Measurements from ENCODE around the gene TBC1D13. TPM values are rescaled to one million over a fixed set of nuclear protein-coding genes. Genes with fewer than 3 reads are reported as not detected.

Gene TBC1D13
- total and polyA plus RNA-seq, 9 donors: 10.7 to 32.2 (median 26.3) TPM

DNA sequence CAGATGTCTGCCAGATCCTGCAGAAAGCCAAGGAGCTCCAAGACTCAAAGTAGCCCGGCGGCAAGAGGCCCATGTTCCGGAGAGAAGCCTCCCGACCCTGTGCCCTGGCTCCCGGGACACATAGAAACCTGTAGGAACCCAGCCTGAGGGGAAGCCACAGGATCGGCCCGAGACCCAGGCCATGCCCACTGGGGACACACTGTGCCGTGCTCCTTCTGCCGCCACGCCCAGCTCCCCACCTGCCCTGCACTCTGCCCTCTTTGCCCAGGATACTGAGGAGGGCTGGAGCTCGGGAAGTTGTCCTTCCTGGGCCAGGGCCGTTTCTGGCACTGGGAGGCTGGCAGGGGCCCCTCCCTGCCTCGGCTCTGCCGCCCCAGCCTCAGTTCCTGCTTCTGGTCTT is 20.8 kb downstream of the TBC1D13 start:
- no peaks in the 10 kb centered on the region for H3K27me3 ChIP-seq
- H3K27ac ChIP-seq: no peak overlapping the region
- no peaks in the 10 kb centered on the region for H3K4me1 ChIP-seq (ENCODE audit: insufficient read depth)
- no peak overlapping the region for H3K4me3 ChIP-seq
- no peaks in the 10 kb centered on the region for H3K9me3 ChIP-seq
- intact Hi-C loops (cut with DNase I): no loop called here
- no peaks in the 10 kb centered on the region for H3K36me3 ChIP-seq
- WGBS, 3 donors: 81 to 94% (median 86%) methylated on average over 11 to 14 of the region's 14 CpGs
- no peak for DNase-seq
- TF ChIP-seq POLR2A (IDR thresholded peaks at IDR 0.05) (no peak), EP300 (IDR thresholded peaks at IDR 0.05) (no peak)
- TF ChIP-seq, protein P1, sequence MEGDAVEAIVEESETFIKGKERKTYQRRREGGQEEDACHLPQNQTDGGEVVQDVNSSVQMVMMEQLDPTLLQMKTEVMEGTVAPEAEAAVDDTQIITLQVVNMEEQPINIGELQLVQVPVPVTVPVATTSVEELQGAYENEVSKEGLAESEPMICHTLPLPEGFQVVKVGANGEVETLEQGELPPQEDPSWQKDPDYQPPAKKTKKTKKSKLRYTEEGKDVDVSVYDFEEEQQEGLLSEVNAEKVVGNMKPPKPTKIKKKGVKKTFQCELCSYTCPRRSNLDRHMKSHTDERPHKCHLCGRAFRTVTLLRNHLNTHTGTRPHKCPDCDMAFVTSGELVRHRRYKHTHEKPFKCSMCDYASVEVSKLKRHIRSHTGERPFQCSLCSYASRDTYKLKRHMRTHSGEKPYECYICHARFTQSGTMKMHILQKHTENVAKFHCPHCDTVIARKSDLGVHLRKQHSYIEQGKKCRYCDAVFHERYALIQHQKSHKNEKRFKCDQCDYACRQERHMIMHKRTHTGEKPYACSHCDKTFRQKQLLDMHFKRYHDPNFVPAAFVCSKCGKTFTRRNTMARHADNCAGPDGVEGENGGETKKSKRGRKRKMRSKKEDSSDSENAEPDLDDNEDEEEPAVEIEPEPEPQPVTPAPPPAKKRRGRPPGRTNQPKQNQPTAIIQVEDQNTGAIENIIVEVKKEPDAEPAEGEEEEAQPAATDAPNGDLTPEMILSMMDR (IDR thresholded peaks at IDR 0.05): no peak

DNA sequence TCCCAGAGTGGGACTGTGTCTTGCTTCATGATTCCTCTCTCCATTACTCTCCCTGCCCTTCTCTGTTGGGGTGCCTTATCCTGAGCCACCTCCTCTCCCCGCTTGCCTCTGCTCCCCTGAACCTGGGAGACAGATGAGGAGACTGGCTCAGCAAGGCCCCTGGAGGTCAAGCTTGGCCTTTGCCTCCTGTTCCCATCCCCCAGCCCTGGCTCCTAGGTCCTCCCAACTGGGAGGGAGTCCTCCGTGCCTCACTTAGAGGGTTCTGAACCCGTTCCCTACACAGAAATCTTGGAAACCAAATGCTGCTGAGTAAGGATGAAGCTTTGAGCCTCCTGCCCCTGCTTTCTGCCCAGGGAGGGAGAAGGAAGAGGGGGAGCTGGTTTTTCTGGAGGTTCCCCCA is 21.5 kb downstream of the TBC1D13 start:
- DNase-seq: no peak
- H3K36me3 ChIP-seq: no peaks in the 10 kb centered on the region
- intact Hi-C loops (cut with DNase I): no loop called here
- H3K4me1 ChIP-seq (ENCODE audit: insufficient read depth): no peaks in the 10 kb centered on the region
- H3K27ac ChIP-seq: no peak overlapping the region
- no peaks in the 10 kb centered on the region for H3K27me3 ChIP-seq
- TF ChIP-seq, protein P1 (IDR thresholded peaks at IDR 0.05): no peak
- TF ChIP-seq POLR2A (IDR thresholded peaks at IDR 0.05) (no peak), EP300 (IDR thresholded peaks at IDR 0.05) (no peak)
- WGBS, 3 donors: 88 to 96% (median 90%) methylated on average over 3 of the region's 3 CpGs
- no peaks in the 10 kb centered on the region for H3K9me3 ChIP-seq
- H3K4me3 ChIP-seq: no peak overlapping the region

DNA sequence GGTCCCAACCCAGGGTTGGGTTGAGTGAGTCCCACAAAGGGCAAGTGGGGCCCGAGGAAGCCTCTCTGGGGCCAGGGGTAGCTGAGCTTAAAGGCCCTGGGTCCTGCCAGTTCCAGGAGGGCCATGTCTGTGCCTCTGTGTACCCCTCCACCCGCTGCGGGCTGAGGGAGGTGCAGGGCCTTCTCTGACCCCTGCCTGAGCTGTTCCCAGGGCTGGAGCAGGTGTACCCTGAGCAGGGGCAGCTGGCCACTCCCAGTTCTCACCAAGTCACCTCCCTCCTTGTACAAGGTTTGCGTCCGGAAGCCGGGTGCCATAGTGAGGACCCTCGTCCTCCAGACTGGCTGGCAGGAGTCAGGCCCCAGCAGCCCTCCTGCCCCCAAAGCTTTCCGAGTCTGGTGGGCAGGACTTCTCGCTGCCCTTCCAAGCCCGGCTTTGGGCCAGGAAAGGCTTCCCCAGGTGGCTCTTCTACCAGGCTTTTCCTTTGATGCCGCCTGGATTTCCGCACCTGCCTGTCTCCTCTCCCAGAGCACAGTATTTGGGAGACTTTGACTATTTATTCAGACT is 22.1 kb downstream of the TBC1D13 start:
- TF ChIP-seq EP300 (IDR thresholded peaks at IDR 0.05) (no peak), POLR2A (IDR thresholded peaks at IDR 0.05) (no peak)
- TF ChIP-seq, protein P1 (IDR thresholded peaks at IDR 0.05): no peak
- no peaks in the 10 kb centered on the region for H3K9me3 ChIP-seq
- intact Hi-C loops (cut with DNase I): no loop called here
- WGBS, 3 donors: 91 to 94% (median 91%) methylated on average over 8 to 12 of the region's 12 CpGs
- no peak overlapping the region for H3K27ac ChIP-seq
- H3K4me1 ChIP-seq (ENCODE audit: insufficient read depth): no peaks in the 10 kb centered on the region
- no peaks in the 10 kb centered on the region for H3K36me3 ChIP-seq
- H3K4me3 ChIP-seq: no peak overlapping the region
- no peaks in the 10 kb centered on the region for H3K27me3 ChIP-seq
- DNase-seq: no peak

GRCh38 chr9:128809831-128810230 is 22.8 kb downstream of the TBC1D13 start:
- WGBS, 3 donors: 42 to 65% (median 43%) methylated on average over 2 of the region's 2 CpGs

More at GRCh38 chr9:128809831-128810230, 22.8 kb downstream of the TBC1D13 start:
- TF ChIP-seq EP300 (IDR thresholded peaks at IDR 0.05) (no peak), POLR2A (IDR thresholded peaks at IDR 0.05) (no peak)
- TF ChIP-seq, protein P1 (IDR thresholded peaks at IDR 0.05): no peak
- Histone ChIP-seq H3K4me1 (ENCODE audit: insufficient read depth) (no peaks in the 10 kb centered on the region), H3K4me3 (no peak overlapping the region), H3K27ac (no peak overlapping the region), H3K36me3 (no peaks in the 10 kb centered on the region), H3K27me3 (no peaks in the 10 kb centered on the region), H3K9me3 (no peaks in the 10 kb centered on the region)
- no peak for DNase-seq
- intact Hi-C loops (cut with DNase I): no loop called here

All from ovary (tissue), 9 donors.